Measurements from ENCODE around the gene GRM7. TPM values are rescaled to one million over a fixed set of nuclear protein-coding genes. Genes with fewer than 3 reads are reported as not detected.
"Not testable (repeated sequence)": the region's sequence is repeated elsewhere in the genome, so short reads cannot be mapped to it uniquely, and the experiment has no call there.

GRM7 gene
- 0.13 and 0.27 TPM in 2 replicates for total RNA-seq (2014; rRNA removed; shearing (Covaris generic))
- polyA plus RNA-seq (2015; cell fraction: cytosol; rRNA removed), result 0.02 and 0.09 TPM in 2 replicates
- 0.06 and 0.23 TPM in 2 replicates for polyA plus RNA-seq (2015; cell fraction: nucleus; rRNA removed)

DNA sequence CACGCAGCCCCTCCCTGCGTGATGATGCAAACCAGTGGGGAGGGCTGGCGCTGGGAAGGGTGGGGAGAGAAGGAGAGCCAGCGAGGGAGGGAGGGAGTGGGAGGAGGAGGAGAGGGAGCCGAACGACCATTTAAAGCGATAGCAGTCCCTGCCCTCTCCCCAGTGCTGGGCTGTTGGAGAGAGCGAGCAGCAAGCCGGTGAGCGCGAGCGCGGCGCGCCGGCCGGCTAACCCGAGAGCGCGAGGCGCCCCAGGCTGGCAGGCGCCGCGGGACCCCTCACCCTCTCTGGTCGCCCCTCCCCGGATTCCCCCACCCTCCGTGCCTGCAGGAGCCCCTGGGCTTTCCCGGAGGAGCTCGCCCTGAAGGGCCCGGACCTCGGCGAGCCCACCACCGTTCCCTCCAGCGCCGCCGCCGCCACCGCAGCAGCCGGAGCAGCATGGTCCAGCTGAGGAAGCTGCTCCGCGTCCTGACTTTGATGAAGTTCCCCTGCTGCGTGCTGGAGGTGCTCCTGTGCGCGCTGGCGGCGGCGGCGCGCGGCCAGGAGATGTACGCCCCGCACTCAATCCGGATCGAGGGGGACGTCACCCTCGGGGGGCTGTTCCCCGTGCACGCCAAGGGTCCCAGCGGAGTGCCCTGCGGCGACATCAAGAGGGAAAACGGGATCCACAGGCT, at the start of gene GRM7:
GRM7 (plus strand) TSS at position 162 of the 671 bp plus-strand sequence.
- peak; percentile 55 for DNase-seq (ENCODE audit: low read depth)

GRCh38 chr3:6821411-6821810, 39.5 kb upstream of the GRM7 start:
- peak; percentile 59 for DNase-seq (ENCODE audit: low read depth)

DNA sequence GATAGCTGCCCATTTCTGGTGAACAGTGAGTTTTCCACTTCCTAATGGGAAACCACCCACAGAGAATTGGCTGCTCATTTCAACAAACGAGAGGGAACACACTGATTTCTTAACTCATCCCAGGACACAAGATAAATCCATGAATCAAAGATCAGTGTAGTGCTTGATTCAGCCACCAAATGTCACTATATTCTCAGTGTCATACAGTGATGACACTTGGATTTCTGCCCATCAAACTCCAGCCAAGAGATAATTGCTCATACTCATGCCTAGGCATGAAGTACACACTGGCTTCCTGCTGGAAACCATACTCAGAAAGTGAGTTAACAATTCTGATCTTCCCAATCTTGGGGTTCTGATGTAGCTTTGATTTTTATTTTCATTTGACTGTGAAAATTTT, 35.4 kb upstream of the GRM7 start:
- no peak for DNase-seq (ENCODE audit: low read depth)

DNA sequence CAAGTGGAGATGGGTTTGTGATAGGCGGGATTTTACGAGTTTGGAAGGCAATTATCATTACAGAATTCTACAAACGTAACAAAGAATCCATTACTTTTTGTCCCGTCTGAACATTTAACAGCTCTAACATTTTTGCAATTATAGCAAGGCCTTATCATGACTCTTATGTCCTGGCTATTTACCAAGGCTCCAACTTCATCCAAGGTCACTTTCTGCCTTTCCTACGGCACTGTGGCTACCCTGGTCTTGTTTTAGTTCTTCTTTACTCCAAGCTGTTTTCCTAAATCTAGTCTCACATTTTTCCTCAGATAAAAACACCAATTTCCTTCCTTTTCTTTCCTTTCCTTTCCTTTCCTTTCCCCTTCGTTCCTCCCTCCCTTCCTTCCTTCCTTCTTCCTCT, 33.5 kb upstream of the GRM7 start:
- DNase-seq (ENCODE audit: low read depth), result no peak

- no peak for DNase-seq (ENCODE audit: low read depth)
Observed at GRCh38 chr3:6844723-6845122, 16.2 kb upstream of the GRM7 start.

DNA sequence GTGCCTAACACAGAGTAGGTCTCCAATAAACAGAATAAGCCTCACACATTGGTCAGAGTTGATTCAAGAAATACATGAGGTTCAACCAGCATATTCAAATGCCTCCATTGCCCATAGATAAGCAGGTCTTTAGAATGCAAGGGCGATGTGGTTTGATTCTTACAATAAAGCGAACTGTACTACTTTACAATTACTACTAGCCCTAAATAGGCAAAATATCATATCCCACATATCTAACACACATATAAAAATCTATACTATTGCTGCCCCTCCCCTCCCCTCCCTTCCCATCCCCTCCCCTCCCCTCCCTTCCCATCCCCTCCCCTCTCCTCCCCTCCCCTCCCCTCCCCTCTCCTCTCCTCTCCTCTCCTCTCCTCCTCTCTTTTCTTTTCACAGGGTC, 6.7 kb upstream of the GRM7 start:
- no peak for DNase-seq (ENCODE audit: low read depth)

DNA sequence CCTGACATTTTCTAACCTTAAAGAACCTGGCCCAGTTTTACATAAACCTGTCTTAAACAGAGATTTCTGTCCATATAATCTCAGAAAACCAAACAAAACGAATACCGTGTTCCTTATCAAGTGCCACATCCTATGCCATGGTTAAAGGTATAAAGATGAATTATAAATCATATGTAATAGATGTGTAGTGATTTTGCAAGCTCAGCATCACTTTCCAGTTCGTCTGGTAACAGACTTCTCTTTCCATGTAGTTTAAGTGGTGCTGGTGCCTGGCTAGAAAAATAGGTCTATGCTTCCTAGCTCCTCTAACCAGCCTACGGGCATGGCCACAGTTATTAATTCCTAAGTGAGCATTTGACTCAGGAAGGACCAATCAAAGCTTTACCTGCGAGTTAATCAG, 3.4 kb upstream of the GRM7 start:
- no peak for DNase-seq (ENCODE audit: low read depth)

- DNase-seq (ENCODE audit: low read depth), result no peak
Observed at GRCh38 chr3:6860149-6860953, 564 bp upstream of the GRM7 start.

GRCh38 chr3:6861625-6862000, 698 bp downstream of the GRM7 start:
- no peak for DNase-seq (ENCODE audit: low read depth)

DNA sequence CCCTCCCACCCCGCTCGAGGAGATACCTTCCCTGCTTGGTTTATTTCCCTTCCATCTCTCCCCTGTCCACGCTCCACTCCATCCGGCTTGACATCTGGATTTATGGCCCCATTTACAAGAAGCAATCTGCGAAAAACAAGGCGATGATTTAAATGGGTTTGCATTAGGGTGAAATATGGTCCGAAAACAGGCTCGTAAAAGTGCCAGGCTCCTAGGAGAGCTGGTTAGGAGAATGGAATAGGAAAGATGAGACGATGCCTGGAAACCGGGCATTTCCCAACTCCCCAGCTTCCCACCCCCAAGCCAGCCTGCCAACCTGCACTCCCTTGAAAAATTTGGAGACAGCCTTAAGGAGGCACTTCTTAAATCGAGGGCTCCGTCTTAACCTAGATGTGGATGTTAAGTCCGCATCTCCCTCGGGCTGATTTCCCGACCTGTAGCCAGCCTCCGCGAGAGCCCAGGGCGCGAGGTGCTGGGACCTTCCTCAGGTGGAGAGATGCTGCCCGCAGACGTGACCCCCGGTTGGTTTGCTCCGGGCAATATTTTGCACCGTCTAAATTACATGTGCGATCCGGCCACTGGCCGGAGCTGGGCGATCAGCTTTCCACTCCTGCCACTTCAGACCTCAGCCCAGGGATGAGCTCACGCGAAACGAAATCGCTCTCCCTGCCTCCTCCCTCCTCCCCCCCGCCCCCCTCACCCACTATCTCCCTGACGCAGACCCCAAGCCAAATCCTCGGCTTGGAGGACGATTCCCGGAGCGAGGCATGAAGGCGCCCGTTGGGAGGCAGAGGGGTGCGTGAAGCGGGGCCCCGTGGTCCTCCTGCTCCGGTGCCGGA, 1.3 kb downstream of the GRM7 start:
- DNase-seq (ENCODE audit: low read depth), result no peak

DNA sequence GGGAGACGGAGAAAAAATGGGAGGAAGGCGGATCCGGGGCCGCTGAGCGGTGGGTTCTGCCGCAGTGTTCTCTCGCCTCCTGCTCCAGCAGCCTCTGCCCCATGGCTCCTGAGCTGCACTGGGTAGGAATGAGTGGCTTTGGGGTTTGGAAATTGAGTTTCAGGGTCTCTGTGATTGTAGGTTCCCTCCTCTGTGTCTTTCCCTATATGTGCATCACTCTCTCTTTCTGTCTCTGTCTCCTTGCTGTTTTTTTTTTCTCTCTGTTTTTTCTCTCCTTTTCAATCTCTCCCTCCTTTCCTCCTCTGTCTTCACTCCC, 1.9 kb downstream of the GRM7 start:
- no peak for DNase-seq (ENCODE audit: low read depth)

GRCh38 chr3:6867269-6867668, 6.4 kb downstream of the GRM7 start:
- no peak for DNase-seq (ENCODE audit: low read depth)

DNA sequence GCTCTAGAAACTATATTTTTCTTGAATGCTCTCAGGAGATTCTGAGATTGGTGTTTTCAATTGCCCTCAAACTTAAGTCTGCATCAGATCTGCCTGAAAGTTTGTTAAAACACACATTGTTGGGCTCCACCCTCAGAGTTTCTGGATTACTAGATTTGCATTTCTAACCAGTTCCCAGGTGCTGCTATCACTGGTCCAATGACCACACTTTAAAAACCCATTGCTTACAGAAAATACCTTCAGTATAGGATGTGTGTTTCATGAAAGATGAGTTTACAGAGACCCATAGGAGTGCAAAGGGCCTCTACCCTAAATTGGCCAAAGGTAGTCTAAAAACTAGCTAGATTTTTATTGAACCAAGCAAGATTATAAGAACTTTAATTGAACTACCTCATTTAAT, 17.8 kb downstream of the GRM7 start:
- DNase-seq (ENCODE audit: low read depth), result no peak

DNA sequence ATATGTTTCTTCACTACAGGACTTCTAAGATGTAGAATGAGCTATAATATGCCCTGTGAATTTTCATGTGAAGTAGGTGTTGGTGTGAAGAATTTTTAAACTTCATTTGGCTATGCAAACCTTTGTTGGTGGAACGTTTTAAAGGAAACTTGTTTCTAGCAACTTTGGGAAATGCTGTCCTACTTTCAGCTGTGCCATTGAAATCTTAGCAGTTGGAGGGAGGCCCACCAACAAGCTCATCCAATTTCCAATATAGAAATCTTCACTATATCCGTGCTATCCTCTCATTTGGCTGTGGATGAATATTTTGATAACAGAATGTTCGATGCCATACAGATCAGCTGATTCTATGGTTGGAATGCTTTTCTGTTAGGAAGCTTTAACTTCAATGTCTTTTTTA, 51.3 kb downstream of the GRM7 start:
- no peak for DNase-seq (ENCODE audit: low read depth)

DNA sequence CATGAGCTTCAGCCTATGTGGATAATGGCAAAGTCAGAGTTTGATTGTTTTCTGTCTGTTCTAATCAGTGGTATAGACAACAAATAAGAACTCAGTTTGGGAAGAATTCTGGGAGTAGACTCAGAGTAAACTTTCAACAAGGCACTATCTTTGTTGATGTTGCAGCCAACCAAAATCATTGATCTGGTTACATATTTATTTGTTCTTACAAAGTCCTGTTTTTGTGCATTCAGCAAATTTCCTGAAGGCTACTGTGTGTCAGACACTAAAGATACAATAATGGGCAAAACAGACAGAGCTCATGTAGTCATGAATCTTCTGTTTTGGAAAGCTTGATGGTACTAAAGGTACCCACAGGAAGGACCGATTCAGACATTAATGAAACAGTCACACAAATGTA, 55.0 kb downstream of the GRM7 start:
- no peak for DNase-seq (ENCODE audit: low read depth)

DNA sequence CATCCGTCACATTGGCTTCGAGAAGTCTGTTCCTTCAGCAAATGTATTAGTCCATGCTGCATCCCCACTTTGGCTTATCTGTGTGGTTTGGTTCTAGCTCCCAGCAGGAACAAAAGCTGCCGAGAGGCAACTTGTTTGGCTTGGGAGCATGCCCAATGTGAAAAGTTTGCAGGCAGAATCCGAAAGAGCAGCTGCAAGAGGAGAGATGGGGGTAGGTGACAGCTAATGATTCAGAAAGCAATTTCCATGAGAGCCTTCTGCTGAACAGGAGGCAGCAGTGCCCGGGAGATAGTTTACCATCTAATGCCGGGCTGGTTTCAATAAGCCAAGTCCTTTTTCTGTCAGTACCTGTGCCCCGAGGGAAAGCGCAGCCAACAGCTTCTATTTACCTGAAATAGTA, 60.2 kb downstream of the GRM7 start:
- DNase-seq (ENCODE audit: low read depth), result peak; percentile 48

DNA sequence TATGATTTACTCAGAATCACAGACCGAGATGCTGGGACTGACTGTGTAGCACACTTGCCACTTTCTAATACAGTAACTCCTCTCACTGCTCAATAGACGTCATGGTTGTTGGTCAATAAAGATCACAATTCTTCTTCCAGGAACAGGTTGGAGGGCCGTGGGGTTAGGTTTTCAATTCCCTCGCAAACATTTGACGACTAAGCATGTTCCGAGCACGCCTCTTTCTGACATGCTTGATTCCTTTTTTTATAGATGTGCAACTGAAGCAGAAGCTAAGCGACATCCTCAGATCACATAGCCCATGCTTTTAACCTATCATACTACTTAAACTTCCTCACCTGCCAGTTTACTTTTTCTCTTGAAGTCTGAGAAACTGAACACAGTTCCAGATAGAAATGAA, 61.0 kb downstream of the GRM7 start:
- no peak for DNase-seq (ENCODE audit: low read depth)

DNA sequence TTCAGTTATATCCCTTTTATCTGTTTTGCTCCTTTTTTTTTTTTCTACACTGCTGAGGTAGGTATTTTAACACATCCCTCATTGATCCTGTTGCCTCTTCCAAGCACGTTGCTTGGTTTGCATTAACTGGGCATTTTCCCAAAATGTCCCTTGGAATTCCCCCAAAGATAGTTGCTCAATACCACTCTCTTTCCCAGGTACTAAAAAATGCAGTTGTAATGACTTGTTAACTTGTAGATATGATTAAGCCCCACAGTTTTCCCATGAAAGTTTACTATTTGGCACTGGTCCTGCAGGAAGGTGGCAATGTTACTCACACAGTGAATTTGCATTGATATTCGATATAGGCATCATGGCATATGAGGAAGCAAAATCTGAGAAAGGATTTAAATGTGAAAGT, 67.1 kb downstream of the GRM7 start:
- peak; percentile 74 for DNase-seq (ENCODE audit: low read depth)

DNA sequence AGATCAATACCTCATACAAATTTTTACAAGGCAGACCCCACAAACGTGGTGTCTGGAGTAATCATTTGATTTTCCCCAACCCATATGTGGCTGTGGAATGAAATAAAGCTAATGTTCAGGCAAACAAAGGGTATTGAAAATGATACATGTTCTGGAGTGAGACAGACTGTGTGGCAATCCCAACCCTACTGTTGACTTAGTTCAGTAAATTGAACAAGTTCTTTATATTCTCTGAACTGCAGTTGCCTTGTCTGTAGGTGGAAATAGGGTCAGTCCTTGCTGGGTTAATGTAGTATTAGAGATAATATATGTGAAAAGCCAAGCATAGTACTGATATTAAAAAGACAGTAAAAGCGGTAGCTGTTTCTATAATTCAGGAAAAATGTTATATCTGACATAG, 69.0 kb downstream of the GRM7 start:
- no peak for DNase-seq (ENCODE audit: low read depth)

- DNase-seq (ENCODE audit: low read depth), result not testable (repeated sequence)
Observed at GRCh38 chr3:6935418-6935817, 74.5 kb downstream of the GRM7 start.

GRCh38 chr3:6935970-6936369, 75.1 kb downstream of the GRM7 start:
- peak; percentile 10 for DNase-seq (ENCODE audit: low read depth)

DNA sequence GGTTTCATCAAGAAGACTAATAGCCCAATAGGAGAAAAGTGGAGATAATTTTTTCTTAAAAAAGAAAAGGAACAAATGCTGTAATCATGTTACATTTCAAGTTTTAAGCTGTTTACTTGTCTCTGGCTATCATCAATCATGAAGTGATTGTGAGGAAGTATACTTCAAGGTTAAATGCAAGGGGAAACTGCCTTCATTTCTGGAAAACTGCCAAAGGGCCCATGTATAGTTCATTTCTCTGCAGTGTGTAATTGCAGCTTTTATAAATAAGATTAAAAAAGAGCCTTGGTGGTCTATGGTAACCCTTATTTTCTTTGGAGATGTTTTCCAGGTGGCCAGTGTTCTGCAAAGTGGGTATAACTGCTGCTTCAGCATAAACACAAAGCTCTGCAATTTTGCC, 101.9 kb downstream of the GRM7 start:
- DNase-seq (ENCODE audit: low read depth), result no peak

Data from HT1080 (cell line).